Measurements from ENCODE around the gene SLC7A9. TPM values are rescaled to one million over a fixed set of nuclear protein-coding genes. Genes with fewer than 3 reads are reported as not detected.

The SLC7A9 gene
- total and polyA plus RNA-seq, 2 experiments from 2014 or later, result 0.19 TPM; not detected in 1

GRCh38 chr19:32875428-32875827, 5.9 kb upstream of the SLC7A9 start:
- no peak overlapping the region; the same call in 1 of the 2 replicates for H3K27ac Mint-ChIP-seq
- Histone ChIP-seq H3K4me2 (no peak overlapping the region), H3K4me1 (ENCODE audit: insufficient read depth) (no peaks in the 10 kb centered on the region), H3K4me3 (no peak overlapping the region), H3K79me2 (replicated peaks; ENCODE audit: insufficient read depth) (no peaks in the 10 kb centered on the region), H3K27ac (ENCODE audit: low read depth) (no peak overlapping the region), H2AFZ (no peak overlapping the region), H4K20me1 (replicated peaks; ENCODE audit: insufficient read depth) (no peaks in the 10 kb centered on the region), H3K27me3 (ENCODE audit: insufficient read depth) (no peaks in the 10 kb centered on the region), H3K36me3 (ENCODE audit: insufficient read depth) (no peaks in the 10 kb centered on the region), H3K9me2 (ENCODE audit: insufficient read depth) (no peaks in the 10 kb centered on the region; the same call in 1 of the 2 replicates), H3F3A (replicated peaks; ENCODE audit: low read depth) (no peaks in the 10 kb centered on the region)
- no peaks in the 10 kb centered on the region for H3K36me3 Mint-ChIP-seq (ENCODE audit: low read depth)
- peaks cover 8% of the 10 kb centered on the region for H3K27me3 Mint-ChIP-seq (ENCODE audit: insufficient read depth, low read depth, poor library complexity)
- peaks cover 11% of the 10 kb centered on the region for H3K4me1 Mint-ChIP-seq
- ATAC-seq (peak; percentile 81), DNase-seq (ENCODE audit: low spot score) (peak; percentile 34)
- no peak overlapping the region for H3K4me3 Mint-ChIP-seq
- no peaks in the 10 kb centered on the region for H3K9me3 Mint-ChIP-seq
- TF ChIP-seq JUNB (IDR thresholded peaks at IDR 0.05; ENCODE audit: unreplicated experiment) (no peak), CREB1 (CRISPR knock-in tag; IDR thresholded peaks at IDR 0.05; ENCODE audit: low read depth) (no peak), NANOG (IDR thresholded peaks at IDR 0.05; ENCODE audit: borderline replicate concordance) (no peak), CTCF (conservative IDR thresholded peaks at IDR 0.05; ENCODE audit: low read depth in 2 of 2) (no peak), POLR2AphosphoS5 (IDR thresholded peaks at IDR 0.05; ENCODE audit: low read depth) (no peak), EZH2phosphoT487 (IDR thresholded peaks at IDR 0.05; ENCODE audit: unreplicated experiment) (no peak), ZNF114 (CRISPR knock-in tag; IDR thresholded peaks at IDR 0.05) (no peak), EZH2 (IDR thresholded peaks at IDR 0.05; ENCODE audit: low read depth, unreplicated experiment) (no peak), STAT1 (IDR thresholded peaks at IDR 0.05; ENCODE audit: unreplicated experiment) (no peak), ZNF331 (CRISPR knock-in tag; IDR thresholded peaks at IDR 0.05; ENCODE audit: low read depth) (no peak), REST (IDR thresholded peaks at IDR 0.05; ENCODE audit: unreplicated experiment) (no peak)

GRCh38 chr19:32874605-32875004, 5.0 kb upstream of the SLC7A9 start:
- Histone ChIP-seq H3K36me3 (ENCODE audit: insufficient read depth) (no peaks in the 10 kb centered on the region), H3K79me2 (replicated peaks; ENCODE audit: insufficient read depth) (no peaks in the 10 kb centered on the region), H3K4me1 (ENCODE audit: insufficient read depth) (no peaks in the 10 kb centered on the region), H4K20me1 (replicated peaks; ENCODE audit: insufficient read depth) (no peaks in the 10 kb centered on the region), H3K27ac (ENCODE audit: low read depth) (no peak overlapping the region), H3K4me2 (no peak overlapping the region), H3K27me3 (ENCODE audit: insufficient read depth) (no peaks in the 10 kb centered on the region), H2AFZ (no peak overlapping the region), H3K9me2 (ENCODE audit: insufficient read depth) (no peaks in the 10 kb centered on the region; the same call in 1 of the 2 replicates), H3K4me3 (no peak overlapping the region), H3F3A (replicated peaks; ENCODE audit: low read depth) (no peaks in the 10 kb centered on the region)
- H3K36me3 Mint-ChIP-seq (ENCODE audit: low read depth), result no peaks in the 10 kb centered on the region
- no peak overlapping the region for H3K27ac Mint-ChIP-seq
- peaks cover 8% of the 10 kb centered on the region for H3K27me3 Mint-ChIP-seq (ENCODE audit: insufficient read depth, low read depth, poor library complexity)
- ATAC-seq (no peak), DNase-seq (ENCODE audit: low spot score) (no peak)
- H3K9me3 Mint-ChIP-seq, result no peaks in the 10 kb centered on the region
- H3K4me3 Mint-ChIP-seq, result no peak overlapping the region
- H3K4me1 Mint-ChIP-seq, result peaks cover 11% of the 10 kb centered on the region
- no peak for TF ChIP-seq CTCF (conservative IDR thresholded peaks at IDR 0.05; ENCODE audit: low read depth in 2 of 2)
- no peak for TF ChIP-seq ZNF114 (CRISPR knock-in tag; IDR thresholded peaks at IDR 0.05)
- no peak for TF ChIP-seq POLR2AphosphoS5 (IDR thresholded peaks at IDR 0.05; ENCODE audit: low read depth)
- TF ChIP-seq JUNB (IDR thresholded peaks at IDR 0.05; ENCODE audit: unreplicated experiment), result no peak
- no peak for TF ChIP-seq ETS1 (IDR thresholded peaks at IDR 0.05)
- no peak for TF ChIP-seq ZNF331 (CRISPR knock-in tag; IDR thresholded peaks at IDR 0.05; ENCODE audit: low read depth)

Data from GM23338 (cell line).